ENCODE measurements around the gene ADIPOQ.
"Not testable (repeated sequence)": the region's sequence is repeated elsewhere in the genome, so short reads cannot be mapped to it uniquely, and the experiment has no call there.

The ADIPOQ gene

DNA sequence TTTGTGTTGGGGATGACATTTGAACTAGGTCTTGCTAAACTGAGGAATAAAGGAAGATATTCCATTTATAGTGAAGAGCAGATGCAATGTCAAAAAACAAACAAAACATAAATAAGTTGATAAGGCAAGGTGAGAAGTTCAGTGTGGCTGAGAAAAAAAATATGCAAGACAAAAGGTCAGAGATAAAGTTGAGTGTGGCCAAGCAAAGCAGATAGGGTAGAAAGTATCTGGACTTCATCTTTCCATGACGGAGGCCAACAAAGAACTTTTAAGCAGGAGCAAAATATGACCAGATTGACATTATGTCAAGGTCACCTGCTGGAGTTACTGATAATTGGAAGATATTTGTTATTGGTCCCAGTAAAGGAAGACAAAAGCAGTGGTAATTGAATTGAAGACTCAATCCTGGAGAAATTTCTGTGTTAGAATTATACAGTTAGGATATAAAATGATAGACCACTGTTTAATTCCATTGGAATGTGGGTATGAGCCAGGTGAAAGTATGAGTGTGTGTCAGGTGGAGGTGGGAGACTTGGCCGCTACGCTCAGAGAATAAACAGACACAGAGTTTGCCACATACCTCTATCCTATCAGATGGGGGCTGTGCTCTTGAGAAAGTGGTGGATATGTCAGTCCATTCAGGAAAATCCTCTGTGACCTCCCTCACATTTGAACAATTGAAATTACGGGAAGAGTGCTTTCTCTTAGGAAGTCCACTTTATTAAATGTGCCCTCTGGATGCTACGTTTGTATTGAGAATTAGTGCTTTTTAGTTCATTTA lies 28.1 kb downstream of the ADIPOQ start:
- DNase-seq (ENCODE audit: low read depth, low spot score): no peak

GRCh38 chr3:186871403-186871924 lies 29.0 kb downstream of the ADIPOQ start:
- no peak for DNase-seq (ENCODE audit: low read depth, low spot score)

DNA sequence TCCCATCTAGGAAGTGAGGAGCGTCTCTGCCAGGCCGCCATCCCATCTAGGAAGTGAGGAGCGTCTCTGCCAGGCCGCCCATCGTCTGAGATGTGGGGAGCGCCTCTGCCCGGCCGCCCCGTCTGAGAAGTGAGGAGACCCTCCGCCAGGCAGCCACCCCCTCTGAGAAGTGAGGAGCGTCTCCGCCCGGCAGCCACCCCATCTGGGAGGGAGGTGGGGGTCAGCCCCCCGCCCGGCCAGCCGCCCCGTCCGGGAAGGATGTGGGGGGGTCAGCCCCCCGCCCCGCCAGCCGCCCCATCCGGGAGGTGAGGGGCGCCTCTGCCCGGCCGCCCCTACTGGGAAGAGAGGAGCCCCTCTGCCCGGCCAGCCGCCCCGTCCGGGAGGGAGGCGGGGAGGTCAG lies 31.3 kb downstream of the ADIPOQ start:
- not testable (repeated sequence) for DNase-seq (ENCODE audit: low read depth, low spot score)

DNA sequence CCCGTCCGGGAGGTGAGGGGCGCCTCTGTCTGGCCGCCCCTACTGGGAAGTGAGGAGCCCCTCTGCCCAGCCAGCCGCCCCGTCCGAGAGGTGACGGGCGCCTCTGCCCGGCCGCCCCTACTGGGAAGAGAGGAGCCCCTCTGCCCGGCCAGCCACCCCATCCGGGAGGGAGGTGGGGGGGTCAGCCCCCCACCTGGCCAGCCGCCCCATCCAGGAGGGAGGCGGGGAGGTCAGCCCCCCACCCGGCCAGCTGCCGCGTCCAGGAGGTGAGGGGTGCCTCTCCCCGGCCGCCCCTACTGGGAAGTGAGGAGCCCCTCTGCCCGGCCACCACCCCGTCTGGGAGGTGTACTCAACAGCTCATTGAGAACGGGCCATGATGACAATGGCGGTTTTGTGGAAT lies 31.7 kb downstream of the ADIPOQ start:
- not testable (repeated sequence) for DNase-seq (ENCODE audit: low read depth, low spot score)

GRCh38 chr3:186874841-186875240 lies 32.3 kb downstream of the ADIPOQ start:
- not testable (repeated sequence) for DNase-seq (ENCODE audit: low read depth, low spot score)

GRCh38 chr3:186875708-186876107 lies 33.2 kb downstream of the ADIPOQ start:
- DNase-seq (ENCODE audit: low read depth, low spot score): no peak

DNA sequence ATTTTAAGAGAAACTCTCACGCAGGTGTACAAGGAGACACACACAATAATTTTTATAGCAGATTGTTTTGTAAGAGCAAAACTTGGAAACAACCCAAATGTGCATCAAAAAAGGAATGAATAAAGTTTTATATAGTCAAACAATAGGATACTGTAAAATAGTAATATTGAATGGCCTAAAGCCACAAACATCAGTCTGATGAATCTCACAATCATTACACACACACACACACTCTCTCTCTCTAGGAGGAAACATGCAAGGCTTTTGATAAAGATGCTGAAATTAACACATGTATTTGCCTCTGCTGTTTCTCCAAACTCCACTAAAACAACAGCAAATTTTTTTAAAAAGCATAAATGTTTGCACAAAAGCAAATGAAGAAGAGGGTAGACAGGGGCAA lies 37.3 kb downstream of the ADIPOQ start:
- DNase-seq (ENCODE audit: low read depth, low spot score): no peak

GRCh38 chr3:186880406-186880805 lies 37.9 kb downstream of the ADIPOQ start:
- no peak for DNase-seq (ENCODE audit: low read depth, low spot score)

DNA sequence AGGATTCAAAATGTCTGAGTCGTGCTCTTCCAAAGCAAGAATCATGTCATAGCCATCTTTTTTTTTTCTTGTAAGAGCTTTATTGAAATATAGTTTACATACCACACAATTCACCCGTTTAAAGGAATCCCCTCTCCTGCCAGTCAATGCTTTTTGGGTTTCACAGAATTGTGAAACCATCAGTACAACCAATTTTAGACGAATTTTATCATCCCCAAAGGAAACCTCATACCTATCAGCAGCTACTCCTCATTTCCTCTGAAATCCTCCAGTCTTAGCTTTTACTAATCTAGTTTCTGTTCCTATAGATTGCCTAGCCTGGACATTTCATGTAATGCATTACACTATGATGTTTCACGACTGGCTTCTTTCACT lies 39.6 kb downstream of the ADIPOQ start:
- no peak for DNase-seq (ENCODE audit: low read depth, low spot score)

GRCh38 chr3:186882881-186883685 lies 40.6 kb downstream of the ADIPOQ start:
- DNase-seq (ENCODE audit: low read depth, low spot score): no peak

GRCh38 chr3:186883686-186884058 lies 41.2 kb downstream of the ADIPOQ start:
- DNase-seq (ENCODE audit: low read depth, low spot score): no peak

DNA sequence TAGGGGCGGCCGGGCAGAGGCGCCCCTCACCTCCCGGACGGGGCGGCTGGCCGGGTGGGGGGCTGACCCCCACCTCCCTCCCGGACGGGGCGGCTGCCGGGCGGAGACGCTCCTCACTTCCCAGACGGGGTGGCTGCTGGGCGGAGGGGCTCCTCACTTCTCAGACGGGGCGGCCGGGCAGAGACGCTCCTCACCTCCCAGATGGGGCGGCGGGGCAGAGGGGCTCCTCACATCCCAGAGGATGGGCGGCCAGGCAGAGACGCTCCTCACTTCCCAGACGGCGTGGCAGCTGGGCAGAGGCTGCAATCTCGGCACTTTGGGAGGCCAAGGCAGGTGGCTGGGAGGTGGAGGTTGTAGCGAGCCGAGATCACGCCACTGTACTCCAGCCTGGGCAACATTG lies 42.4 kb downstream of the ADIPOQ start:
- DNase-seq (ENCODE audit: low read depth, low spot score): not testable (repeated sequence)

GRCh38 chr3:186886202-186886981 lies 43.9 kb downstream of the ADIPOQ start:
- no peak for DNase-seq (ENCODE audit: low read depth, low spot score)

- DNase-seq (ENCODE audit: low read depth, low spot score): not testable (repeated sequence)
These were observed 45.0 kb downstream of the ADIPOQ start for GRCh38 chr3:186887507-186887938.

- DNase-seq (ENCODE audit: low read depth, low spot score): no peak
These were observed 46.1 kb downstream of the ADIPOQ start for GRCh38 chr3:186888569-186888968.

DNA sequence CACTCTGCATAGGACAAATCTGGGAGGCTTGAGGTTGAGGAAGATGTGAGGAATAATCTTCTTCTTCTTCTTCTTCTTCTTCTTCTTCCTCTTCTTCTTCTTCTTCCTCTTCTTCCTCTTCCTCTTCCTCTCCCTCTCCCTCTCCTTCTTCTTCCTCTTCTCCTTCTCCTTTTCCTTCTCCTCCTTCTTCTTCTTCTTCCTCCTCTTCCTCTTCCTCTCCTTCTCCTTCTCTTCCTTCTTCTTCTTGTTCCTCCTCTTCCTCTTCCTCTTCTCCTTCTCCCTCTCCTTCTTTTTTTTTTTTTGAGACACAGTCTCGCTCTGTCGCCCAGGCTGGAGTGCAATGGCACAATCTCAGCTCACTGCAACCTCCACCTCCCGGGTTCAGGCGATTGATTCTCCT lies 47.2 kb downstream of the ADIPOQ start:
- not testable (repeated sequence) for DNase-seq (ENCODE audit: low read depth, low spot score)

DNA sequence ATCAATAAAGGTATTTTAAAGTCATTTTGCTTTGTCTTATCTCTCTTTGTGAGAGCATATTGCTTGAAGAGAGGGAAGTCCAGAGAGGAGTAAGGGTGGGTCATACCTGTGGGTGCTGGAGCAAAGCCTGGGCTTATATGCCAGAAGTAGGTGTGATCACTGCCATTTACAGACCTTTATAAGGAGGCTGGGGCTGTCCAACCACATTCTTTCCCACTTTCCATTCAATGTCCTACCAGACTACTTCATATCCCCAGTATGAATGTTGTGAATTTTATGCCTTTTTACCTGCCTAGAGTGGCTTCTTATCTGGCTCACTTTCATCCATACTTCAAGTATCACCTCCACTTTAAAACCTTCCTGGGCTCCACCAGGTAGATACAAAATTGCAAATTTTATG lies 48.4 kb downstream of the ADIPOQ start:
- no peak for DNase-seq (ENCODE audit: low read depth, low spot score)

DNA sequence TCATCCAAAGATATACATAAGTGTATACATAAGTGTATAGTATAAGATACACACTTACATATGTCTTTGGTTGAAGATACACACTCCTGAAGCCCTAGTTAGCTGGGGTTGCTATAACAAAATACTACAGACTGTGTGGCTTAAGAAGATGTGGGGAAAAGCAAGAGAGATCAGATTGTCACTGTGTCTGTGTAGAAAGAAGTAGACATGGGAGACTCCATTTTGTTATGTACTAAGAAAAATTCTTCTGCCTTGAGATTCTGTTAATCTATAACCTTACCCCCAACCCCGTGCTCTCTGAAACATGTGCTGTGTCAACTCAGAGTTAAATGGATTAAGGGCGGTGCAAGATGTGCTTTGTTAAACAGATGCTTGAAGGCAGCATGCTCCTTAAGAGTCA lies 50.6 kb downstream of the ADIPOQ start:
- DNase-seq (ENCODE audit: low read depth, low spot score): not testable (repeated sequence)

GRCh38 chr3:186895406-186895805 lies 52.9 kb downstream of the ADIPOQ start:
- no peak for DNase-seq (ENCODE audit: low read depth, low spot score)

- no peak for DNase-seq (ENCODE audit: low read depth, low spot score)
These were observed 53.5 kb downstream of the ADIPOQ start for GRCh38 chr3:186896006-186896405.

DNA sequence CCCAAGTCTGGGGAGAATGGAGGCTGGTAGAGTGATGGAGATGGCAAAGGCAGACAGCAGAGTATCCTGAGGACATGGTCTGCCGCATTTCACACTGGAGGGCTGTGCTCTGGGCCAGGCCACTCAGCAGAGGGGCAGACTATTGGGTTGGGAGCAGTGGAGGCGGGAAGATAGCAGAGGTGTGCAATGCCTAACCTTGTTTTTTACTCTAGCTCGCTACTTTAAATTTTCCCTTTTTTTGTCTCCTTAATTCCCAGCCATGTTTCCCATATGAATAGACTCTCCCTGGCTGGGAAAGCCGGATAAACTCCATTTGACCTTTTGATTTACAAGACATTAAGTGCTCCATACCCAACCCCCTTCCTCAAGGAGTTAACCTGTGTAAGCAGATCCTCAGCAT lies 54.4 kb downstream of the ADIPOQ start:
- no peak for DNase-seq (ENCODE audit: low read depth, low spot score)

All from activated naive CD8-positive, alpha-beta T cell treated with anti-CD3 and anti-CD28 coated beads, Interleukin-2, amount 50 U/mL, for 16 hours (primary cell).